HS-27A (cell line): Measurements from ENCODE around the gene MGAT5B.
A peak's percentile ranks its signal among the peaks of the same experiment; 100 is the strongest.
"Not testable (repeated sequence)": the region's sequence is repeated elsewhere in the genome, so short reads cannot be mapped to it uniquely, and the experiment has no call there.

Source experiments
- DNase-seq: peaks from one replicate; pipeline ENCODE4 v3.0.0-alpha.2; 2012; ENCODE audit warnings: low read depth, missing footprints

Gene MGAT5B

GRCh38 chr17:76847031-76847430 lies 21.2 kb upstream of the MGAT5B start:
- no peak for DNase-seq

DNA sequence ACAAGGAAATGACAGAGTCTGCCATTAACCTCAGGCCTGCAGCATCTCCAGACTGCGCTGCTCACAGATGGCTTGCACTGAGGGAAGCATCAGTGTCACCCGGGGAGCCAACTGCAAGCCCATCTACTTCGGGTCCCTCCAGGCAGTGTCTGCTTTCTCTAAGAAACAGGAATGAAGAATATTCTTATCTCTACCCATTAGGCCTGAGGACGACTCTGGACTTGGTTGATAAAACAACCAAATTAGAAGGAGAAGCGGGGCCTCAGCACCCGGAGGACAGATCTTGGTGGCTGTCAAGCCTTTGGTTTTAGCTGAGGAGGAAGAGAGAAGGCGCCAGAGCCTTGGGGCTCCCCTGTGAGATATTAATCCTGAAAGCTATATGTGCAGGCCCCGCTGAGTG lies 19.5 kb upstream of the MGAT5B start:
- no peak for DNase-seq

DNA sequence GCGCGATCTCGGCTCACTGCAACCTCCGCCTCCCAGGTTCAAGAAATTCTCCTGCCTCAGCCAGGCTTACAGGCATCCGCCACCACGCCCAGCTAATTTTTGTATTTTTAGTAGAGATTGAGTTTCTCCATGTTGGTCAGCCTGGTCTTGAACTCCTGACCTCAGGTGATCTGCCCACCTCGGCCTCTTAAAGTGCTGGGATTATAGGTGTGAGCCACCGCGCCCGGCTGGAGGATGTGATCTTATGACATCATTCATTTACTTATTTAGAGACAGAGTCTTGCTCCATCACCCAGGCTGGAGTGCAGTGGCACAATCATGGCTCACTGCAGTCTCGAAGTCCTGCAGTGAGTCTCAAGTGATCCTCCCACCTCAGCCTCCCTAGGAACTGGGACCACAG lies 19.0 kb upstream of the MGAT5B start:
- DNase-seq: not testable (repeated sequence)

DNA sequence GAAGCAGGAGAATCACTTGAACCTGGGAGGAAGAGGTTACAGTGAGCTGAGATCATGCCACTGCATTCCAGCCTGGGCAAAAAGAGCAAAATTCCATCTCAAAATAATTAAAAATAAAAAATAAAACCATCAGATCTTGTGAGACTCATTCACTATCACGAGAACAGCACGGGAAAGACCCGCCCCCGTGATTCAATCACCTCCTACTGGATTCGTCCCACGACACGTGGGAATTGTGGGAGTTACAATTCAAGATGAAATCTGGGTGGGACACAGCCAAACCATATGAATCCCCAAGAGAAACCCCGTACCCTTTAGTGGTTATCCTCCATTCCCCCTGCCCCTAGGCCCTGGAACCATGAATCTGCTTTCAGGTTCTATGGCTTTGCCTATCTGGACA lies 15.4 kb upstream of the MGAT5B start:
- no peak for DNase-seq

DNA sequence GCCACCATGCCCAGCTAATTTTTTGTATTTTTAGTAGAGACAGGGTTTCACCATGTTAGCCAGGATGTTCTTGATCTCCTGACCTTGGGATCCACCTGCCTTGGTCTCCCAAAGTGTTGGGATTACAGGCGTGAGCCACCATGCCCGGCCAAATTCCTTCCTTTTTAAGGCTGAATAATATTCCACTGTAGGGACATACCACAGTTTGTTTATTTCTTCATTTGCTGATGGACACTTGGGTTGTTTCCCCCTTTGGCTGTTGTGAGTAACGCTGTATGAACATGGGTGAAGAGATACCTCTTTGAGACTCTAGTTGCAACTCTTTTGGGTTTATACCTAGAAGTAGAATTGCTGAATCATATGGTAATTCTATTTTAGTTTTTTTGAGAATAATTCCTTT lies 13.1 kb upstream of the MGAT5B start:
- no peak for DNase-seq

DNA sequence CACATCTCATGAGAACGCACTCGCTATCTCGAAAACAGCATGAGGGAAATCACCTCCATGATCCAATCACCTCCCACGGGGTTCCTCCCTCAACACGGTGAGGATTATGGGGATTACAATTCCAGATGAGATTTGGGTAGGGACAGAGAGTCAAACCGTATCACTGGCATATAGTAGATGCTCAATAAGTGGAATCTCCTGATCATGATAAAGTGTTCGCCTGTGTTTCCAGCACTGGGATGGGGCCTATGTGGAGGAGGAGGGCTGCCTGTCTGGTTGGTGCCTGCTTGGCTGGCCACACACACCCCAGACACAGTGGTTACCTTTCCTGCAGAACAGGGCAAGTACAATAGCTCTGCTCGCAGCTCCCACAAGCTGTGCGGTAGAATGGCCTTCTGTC lies 6.1 kb upstream of the MGAT5B start:
- DNase-seq: no peak

DNA sequence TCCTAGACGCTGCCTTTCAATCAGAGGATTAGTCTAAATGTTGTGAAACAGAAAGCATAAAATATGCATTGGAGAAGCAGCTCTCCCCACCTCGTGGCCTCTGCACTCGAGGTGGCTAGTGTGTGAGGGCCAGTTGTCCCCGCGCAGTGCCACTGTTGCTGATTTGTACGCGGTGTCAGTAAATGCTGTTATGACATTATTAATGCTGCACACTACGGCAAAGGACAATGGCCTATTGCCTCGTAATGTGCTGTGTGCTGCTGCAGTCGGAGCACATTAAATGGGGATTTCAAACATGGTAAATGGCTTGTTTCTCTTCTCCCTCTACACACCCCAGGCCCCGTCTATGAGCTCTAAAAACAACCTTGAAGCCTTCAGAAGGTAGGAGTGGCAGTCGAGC lies 5.7 kb upstream of the MGAT5B start:
- no peak for DNase-seq

DNA sequence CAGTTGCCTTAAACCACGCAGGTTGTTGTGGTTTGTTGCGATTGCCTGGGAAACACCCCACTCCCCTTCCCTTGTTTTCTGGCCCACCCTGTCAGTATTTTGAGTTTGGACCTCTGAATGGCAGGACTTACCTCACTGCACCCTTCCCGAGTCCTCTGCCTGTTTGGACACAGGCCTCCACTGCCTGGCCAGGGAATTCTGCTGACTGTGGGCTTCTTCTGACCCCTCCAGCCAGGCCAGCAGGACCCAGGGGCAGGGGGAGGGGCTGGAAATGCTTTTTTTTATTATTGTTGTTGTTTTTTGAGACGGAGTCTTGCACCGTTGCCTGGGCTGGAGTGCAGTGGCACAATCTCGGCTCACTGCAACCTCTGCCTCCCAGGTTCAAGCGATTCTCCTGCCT lies 4.2 kb upstream of the MGAT5B start:
- DNase-seq: no peak

DNA sequence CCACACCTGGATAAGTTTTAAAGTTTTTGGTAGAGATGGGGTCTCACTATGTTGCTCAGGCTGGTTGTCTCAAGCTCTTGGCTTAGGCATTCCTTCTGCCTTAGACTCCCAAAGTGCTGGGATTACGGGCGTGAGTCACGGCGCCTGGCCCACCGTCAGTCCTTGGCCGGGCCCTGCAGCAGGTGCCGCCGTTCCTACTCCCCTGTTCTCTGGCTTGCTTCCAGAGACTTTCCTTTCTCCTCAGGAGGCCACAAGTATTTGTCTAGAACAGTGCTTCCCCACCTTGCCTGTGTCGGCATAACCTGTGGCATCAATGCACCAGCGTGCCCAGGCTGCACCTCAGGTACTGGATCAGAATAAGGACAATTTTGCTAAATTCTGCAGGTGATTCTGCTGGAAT lies 3.0 kb upstream of the MGAT5B start:
- DNase-seq: no peak

DNA sequence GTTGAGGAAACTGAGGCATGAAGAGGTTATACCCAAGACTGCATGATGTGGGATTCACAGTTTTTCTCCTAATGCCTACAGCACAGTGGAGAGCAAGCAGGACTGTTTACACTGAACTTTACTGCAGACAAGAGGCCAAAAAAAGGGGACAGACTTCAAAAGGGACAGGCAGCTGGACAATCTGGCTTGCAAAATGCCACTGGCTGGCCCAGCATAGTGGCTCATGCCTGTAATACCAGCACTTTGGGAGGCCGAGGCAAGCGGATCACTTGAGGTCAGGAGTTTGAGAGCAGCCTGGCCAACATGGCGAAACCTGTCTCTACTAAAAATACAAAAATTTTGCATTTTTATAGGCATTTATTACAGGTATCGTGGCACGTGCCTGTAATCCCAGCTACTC lies 2.0 kb upstream of the MGAT5B start:
- no peak for DNase-seq

DNA sequence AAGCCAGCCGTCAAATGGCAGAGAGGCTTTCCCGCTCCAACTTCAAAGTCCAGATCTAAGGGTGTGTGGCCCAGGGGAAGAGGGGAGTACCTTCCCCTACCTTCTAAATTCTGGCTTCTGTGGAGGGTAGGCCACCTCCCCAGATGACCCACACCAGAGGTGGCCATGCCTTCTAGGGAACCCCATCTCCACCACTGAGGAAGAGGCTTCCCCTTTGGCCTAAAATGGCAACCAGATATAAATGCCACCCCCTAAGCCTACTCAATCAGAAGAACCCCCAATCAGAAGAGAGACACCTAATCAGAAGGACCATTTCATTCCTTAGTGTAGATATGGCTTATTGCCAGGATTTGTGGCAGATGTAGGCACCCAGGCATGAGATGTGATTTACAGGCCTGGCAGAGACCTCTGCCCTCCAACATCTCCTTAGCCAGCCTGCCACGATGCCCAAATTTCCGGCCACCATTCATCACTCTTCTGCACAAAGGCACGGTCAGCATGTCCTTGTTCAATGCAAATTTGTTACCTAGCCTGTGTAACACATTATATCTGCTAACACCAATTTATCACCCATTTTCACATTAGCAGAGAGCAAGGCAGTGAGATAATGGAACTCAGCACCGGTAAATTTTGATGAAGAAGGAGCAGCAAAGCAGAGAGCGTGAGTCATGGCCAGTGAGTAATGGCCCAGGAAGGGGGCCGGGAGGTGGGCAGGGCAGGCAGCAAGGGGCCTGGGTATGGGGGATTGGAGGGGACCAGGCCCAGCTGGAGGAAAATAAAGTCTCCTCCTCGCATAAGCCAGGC lies 1.2 kb upstream of the MGAT5B start:
- no peak for DNase-seq

DNA sequence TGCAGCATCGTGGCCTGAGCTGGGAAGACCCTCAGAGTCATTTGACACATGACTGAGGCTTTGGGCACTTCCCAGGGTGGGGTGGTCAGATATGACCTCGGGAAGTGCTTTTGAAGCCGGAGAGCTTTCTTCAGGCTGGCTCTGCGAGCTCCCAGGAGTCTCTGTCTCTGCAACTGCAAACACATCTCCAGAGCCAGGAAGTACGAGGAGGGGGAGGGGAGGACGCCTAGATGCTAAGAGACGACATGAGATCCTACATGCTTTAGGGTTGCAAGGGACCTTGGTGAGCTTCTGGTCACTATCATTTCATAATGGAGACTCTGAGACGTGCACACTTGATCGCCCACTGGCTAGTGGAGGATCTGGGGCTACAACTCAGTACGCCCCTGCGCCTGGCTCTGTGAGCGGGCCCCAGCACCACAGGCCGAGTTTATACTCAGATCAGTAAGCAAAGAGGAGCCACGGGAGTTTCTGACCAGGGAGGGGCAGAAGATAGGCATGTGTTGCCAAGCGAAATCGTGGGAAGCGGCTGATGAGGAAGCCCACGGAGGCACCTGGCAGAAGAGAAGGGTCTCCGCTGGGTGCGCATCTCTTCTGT lies 527 bp upstream of the MGAT5B start:
- DNase-seq: no peak

- no peak for DNase-seq
Measured at GRCh38 chr17:76868669-76869495, 678 bp downstream of the MGAT5B start.

DNA sequence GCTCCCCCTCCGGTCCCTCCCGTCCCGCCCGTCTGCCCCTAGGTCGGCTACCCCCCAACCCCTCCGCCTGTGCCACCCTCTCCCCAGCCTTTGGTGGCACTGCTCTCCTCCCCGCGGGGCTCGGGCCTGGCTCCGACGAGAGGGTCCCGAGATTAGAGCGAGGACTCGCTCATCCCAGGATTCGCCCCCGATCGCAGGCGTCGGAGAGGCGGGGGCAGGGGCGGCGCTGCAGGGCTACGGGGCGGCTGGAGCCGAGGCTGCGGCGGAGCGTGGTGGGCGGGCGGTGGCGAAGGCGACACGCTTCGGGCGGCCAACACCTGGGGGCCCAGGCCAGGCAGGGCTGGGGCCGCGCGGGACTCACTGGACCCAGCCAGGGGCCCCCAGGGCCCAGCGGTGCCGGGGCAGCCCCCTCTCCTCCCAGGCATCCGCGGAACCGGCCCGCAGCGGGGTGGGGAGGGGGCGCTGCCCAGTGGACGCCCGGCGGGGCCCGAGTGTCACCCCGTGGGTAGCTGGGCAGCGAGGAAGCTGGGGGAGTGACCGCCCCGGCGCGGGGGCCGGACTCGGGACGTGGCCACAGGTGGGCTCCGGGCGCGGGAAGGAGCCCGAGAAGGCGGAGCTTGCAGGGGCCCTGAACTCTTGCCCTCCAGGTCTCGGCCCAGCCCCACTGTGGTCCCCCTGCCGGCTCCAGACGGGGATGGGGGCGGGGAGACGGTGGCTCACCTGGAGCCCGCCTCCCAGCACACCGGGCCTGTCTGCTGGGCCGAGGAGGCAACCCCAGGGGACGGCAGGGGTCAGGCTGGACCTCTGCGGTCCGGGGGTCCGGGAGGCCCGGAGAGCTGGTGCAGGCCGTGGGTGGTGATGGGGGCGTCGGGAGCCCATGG lies 1.5 kb downstream of the MGAT5B start:
- no peak for DNase-seq

- no peak for DNase-seq
Measured at GRCh38 chr17:76870377-76870714, 2.1 kb downstream of the MGAT5B start.

GRCh38 chr17:76871668-76872067 lies 3.5 kb downstream of the MGAT5B start:
- DNase-seq: no peak

DNA sequence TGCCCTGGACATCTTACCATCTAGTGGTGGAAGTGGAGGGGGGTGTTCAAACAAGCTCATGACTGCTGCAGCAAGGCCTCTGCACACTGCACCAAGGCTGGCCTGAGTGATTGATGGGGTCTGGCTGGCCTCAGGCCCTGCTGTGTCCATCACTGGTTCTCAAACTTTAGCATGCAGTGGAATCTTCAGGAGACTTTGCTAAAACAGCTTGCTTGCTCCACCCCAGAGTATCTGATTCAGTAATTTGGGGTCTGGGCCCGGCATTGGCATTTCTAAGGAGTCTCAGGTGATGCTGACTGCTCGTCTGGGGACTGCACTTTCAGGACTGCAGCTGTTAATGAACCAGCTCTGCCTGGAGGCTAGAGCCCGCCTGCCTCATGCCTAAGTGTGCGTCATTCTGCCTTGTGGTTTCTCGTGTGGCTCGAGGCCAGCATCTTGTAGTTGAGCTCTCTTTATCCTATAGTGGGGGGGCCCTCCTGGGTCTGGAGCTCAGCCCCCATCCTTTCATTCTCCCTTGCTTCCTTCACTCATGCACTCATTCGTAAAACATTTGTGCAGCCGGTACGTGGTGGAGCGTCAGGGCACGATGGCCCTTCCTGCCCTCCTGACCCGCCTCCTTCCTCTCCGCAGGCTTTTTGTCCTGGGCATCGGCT lies 4.1 kb downstream of the MGAT5B start:
- peak; percentile 81 for DNase-seq

- DNase-seq: no peak
Measured at GRCh38 chr17:76872874-76873221, 4.6 kb downstream of the MGAT5B start.

DNA sequence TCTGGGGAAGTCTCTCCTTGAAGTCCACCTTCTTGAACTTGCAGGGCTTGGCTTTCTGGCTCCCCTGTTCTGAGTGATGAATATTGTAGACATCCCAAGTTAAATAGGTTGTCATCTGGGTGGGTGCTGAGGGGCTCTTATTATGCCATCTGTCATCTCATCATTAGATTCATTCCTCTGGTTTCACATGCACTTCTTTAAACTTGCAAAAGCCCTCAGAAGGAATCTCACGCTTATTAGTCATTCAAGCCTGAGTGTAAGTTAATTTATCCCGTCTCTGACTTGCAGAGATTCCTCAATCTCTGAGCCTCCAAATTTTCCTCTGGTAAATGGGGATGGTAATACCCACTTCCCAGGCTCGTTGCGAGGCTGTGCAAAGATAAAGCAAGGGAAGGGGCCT lies 5.7 kb downstream of the MGAT5B start:
- DNase-seq: no peak

GRCh38 chr17:76877437-76877836 lies 9.2 kb downstream of the MGAT5B start:
- DNase-seq: no peak

DNA sequence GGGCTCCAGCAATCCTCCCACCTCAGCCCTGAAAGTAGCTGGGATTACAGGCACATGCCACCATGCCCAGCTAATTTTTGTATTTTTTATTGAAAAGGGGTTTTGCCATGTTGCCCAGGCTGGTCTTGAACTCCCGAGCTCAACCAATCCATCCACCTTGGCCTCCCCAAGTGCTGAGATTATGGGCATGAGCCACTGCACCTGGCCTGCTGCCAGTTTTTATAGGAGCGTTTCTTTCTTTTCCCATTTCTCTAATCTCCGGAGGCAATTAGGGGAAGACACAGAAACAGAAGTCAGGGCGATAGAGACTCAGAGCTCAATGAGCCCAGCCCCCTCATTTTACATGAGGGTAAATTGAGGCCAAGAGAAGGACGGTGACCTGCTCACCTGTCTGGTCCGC lies 10.4 kb downstream of the MGAT5B start:
- no peak for DNase-seq

DNA sequence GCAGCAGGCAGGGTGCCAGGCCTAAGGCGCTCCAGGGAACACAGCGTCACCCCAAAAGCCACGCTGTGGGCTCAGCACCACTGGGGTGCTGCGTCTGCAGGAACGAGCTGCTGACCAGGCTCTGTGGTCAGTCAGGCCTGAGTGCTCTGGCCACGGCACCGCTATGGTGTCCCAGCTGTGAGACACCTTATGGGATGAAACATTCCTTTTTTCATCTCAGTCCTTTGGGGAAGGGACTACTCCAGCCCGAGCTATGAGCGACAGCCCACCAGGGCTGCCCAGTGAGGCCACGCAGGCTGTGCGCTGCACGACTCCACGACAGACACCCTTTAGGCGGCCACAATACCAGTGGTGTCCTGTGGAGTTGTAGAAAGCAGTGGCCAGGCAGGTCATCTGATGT lies 11.1 kb downstream of the MGAT5B start:
- no peak for DNase-seq
